ENCODE results near the gene TWNK.

GRCh38 chr10:101043363-101043707, 56.0 kb downstream of the TWNK start:
- TF ChIP-seq POLR2A (IDR thresholded peaks at IDR 0.05) = no peak
- TF ChIP-seq CTCF (IDR thresholded peaks at IDR 0.05) = no peak
